MM.1S (cell line): ENCODE measurements around the gene POU2F2.

Experiments
- EZH2 ChIP-seq: fragments of 300-600 bp; sonication (generic); optimal IDR thresholded peaks from 2 replicates; pipeline ENCODE3; 2017; ENCODE audit warnings: low read depth, mild to moderate bottlenecking, antibody characterized with exemption, low read length, mixed read lengths
- EZH2phosphoT487 ChIP-seq: fragments of 300-600 bp; sonication (generic); IDR thresholded peaks from 2 replicates; pipeline ENCODE4 v1.6.1; 2018; ENCODE audit warnings: antibody characterized with exemption, low read length
- TF ChIP-seq, protein P1 (sequence below): fragments of 300-600 bp; sonication (generic); IDR thresholded peaks from 2 replicates; pipeline ENCODE4 v1.5.1; 2016; ENCODE audit warnings: antibody characterized with exemption, low read length, mixed read lengths

DNA sequence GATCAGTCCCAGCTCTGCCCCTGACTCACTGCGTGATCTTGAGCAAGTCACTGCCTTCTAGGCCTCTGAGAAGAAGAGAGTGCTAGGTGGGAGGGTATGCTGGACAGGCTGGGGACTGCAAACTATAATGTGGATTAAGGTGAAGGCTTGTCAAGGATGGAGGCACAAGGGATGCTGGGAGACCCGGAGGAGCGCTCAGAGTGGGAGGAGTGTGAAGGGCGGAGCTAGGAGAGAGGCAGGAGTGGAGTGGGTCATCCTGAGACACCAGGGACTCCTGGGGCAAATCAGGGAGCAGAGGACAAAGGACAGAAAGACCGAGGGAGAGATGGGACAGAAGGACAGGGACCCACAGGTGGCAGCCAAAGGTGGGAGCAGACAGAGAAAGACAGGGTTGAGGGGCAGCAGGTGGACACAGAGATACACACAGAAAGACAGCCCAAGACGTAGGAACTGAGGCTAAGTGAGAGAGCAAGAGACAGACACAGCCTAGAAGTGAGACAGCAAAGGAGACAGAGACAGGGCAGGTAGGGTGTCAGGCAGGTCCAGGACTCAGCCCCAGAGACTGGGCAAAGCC is 64.8 kb downstream of the POU2F2 start:
- TF ChIP-seq, protein P1, sequence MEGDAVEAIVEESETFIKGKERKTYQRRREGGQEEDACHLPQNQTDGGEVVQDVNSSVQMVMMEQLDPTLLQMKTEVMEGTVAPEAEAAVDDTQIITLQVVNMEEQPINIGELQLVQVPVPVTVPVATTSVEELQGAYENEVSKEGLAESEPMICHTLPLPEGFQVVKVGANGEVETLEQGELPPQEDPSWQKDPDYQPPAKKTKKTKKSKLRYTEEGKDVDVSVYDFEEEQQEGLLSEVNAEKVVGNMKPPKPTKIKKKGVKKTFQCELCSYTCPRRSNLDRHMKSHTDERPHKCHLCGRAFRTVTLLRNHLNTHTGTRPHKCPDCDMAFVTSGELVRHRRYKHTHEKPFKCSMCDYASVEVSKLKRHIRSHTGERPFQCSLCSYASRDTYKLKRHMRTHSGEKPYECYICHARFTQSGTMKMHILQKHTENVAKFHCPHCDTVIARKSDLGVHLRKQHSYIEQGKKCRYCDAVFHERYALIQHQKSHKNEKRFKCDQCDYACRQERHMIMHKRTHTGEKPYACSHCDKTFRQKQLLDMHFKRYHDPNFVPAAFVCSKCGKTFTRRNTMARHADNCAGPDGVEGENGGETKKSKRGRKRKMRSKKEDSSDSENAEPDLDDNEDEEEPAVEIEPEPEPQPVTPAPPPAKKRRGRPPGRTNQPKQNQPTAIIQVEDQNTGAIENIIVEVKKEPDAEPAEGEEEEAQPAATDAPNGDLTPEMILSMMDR, result no peak
- TF ChIP-seq EZH2phosphoT487 (no peak), EZH2 (no peak)
